ENCODE measurements around the gene KCNJ12.
"Not testable (repeated sequence)": the region's sequence is repeated elsewhere in the genome, so short reads cannot be mapped to it uniquely, and the experiment has no call there.

KCNJ12 gene

GRCh38 chr17:21452377-21453143 is 76.4 kb downstream of the KCNJ12 start:
- Histone ChIP-seq H3K36me3 (ENCODE audit: control insufficient read depth, insufficient read depth, low read length) (no peaks in the 10 kb centered on the region), H3K27me3 (ENCODE audit: control insufficient read depth, insufficient read depth, low read length) (peaks cover 4% of the 10 kb centered on the region; the same call in 1 of the 2 replicates), H3K9me3 (ENCODE audit: control insufficient read depth, insufficient read depth, low read length) (no peaks in the 10 kb centered on the region), H3K4me1 (ENCODE audit: control insufficient read depth, insufficient read depth, low read length) (peaks cover 4% of the 10 kb centered on the region), H3K4me3 (ENCODE audit: low read length) (peak overlapping the region; percentile 3; the same call in 1 of the 2 replicates), H3K27ac (ENCODE audit: low read length) (no peak overlapping the region)
- peak; percentile 41 for DNase-seq (ENCODE audit: low read depth, low spot score)
- WGBS (ENCODE audit: insufficient coverage, insufficient read length) = no CpG with 5 or more reads among the region's 49 CpGs

GRCh38 chr17:21453144-21453898 is 77.2 kb downstream of the KCNJ12 start:
- no peak overlapping the region for H3K27ac ChIP-seq (ENCODE audit: low read length)
- H3K9me3 ChIP-seq (ENCODE audit: control insufficient read depth, insufficient read depth, low read length) = no peaks in the 10 kb centered on the region
- H3K4me1 ChIP-seq (ENCODE audit: control insufficient read depth, insufficient read depth, low read length) = peaks cover 6% of the 10 kb centered on the region
- no peak for DNase-seq (ENCODE audit: low read depth, low spot score)
- no CpG with 5 or more reads among the region's 17 CpGs for WGBS (ENCODE audit: insufficient coverage, insufficient read length)
- H3K27me3 ChIP-seq (ENCODE audit: control insufficient read depth, insufficient read depth, low read length) = peaks cover 4% of the 10 kb centered on the region; the same call in 1 of the 2 replicates
- no peak overlapping the region for H3K4me3 ChIP-seq (ENCODE audit: low read length)
- no peaks in the 10 kb centered on the region for H3K36me3 ChIP-seq (ENCODE audit: control insufficient read depth, insufficient read depth, low read length)

- H3K4me1 ChIP-seq (ENCODE audit: control insufficient read depth, insufficient read depth, low read length); H3K36me3 ChIP-seq (ENCODE audit: control insufficient read depth, insufficient read depth, low read length); H3K27ac ChIP-seq (ENCODE audit: low read length); H3K27me3 ChIP-seq (ENCODE audit: control insufficient read depth, insufficient read depth, low read length); H3K4me3 ChIP-seq (ENCODE audit: low read length); H3K9me3 ChIP-seq (ENCODE audit: control insufficient read depth, insufficient read depth, low read length); DNase-seq (ENCODE audit: low read depth, low spot score): not testable (repeated sequence)
- WGBS (ENCODE audit: insufficient coverage, insufficient read length) = no CpG with 5 or more reads among the region's 5 CpGs
These were observed 77.8 kb downstream of the KCNJ12 start for GRCh38 chr17:21454006-21454405.

GRCh38 chr17:21454441-21454840 is 78.3 kb downstream of the KCNJ12 start:
- no peak for DNase-seq (ENCODE audit: low read depth, low spot score)
- WGBS (ENCODE audit: insufficient coverage, insufficient read length) = no CpG with 5 or more reads among the region's 4 CpGs
- H3K27ac ChIP-seq (ENCODE audit: low read length) = no peak overlapping the region

GRCh38 chr17:21455761-21456160 is 79.6 kb downstream of the KCNJ12 start:
- no peak overlapping the region for H3K4me3 ChIP-seq (ENCODE audit: low read length)
- peaks cover 4% of the 10 kb centered on the region; the same call in 1 of the 2 replicates for H3K27me3 ChIP-seq (ENCODE audit: control insufficient read depth, insufficient read depth, low read length)
- no peak for DNase-seq (ENCODE audit: low read depth, low spot score)
- no peaks in the 10 kb centered on the region for H3K9me3 ChIP-seq (ENCODE audit: control insufficient read depth, insufficient read depth, low read length)
- H3K36me3 ChIP-seq (ENCODE audit: control insufficient read depth, insufficient read depth, low read length) = no peaks in the 10 kb centered on the region
- WGBS (ENCODE audit: insufficient coverage, insufficient read length) = no CpG with 5 or more reads among the region's 6 CpGs
- no peak overlapping the region for H3K27ac ChIP-seq (ENCODE audit: low read length)
- H3K4me1 ChIP-seq (ENCODE audit: control insufficient read depth, insufficient read depth, low read length) = peaks cover 6% of the 10 kb centered on the region

More at GRCh38 chr17:21454441-21454840, 78.3 kb downstream of the KCNJ12 start:
- H3K27me3 ChIP-seq (ENCODE audit: control insufficient read depth, insufficient read depth, low read length) = peaks cover 4% of the 10 kb centered on the region; the same call in 1 of the 2 replicates
- no peak overlapping the region for H3K4me3 ChIP-seq (ENCODE audit: low read length)
- no peaks in the 10 kb centered on the region for H3K9me3 ChIP-seq (ENCODE audit: control insufficient read depth, insufficient read depth, low read length)
- H3K36me3 ChIP-seq (ENCODE audit: control insufficient read depth, insufficient read depth, low read length) = no peaks in the 10 kb centered on the region
- H3K4me1 ChIP-seq (ENCODE audit: control insufficient read depth, insufficient read depth, low read length) = peaks cover 6% of the 10 kb centered on the region

GRCh38 chr17:21456449-21456848 is 80.3 kb downstream of the KCNJ12 start:
- not testable (repeated sequence) for H3K27ac ChIP-seq (ENCODE audit: low read length); H3K9me3 ChIP-seq (ENCODE audit: control insufficient read depth, insufficient read depth, low read length); H3K27me3 ChIP-seq (ENCODE audit: control insufficient read depth, insufficient read depth, low read length); H3K4me1 ChIP-seq (ENCODE audit: control insufficient read depth, insufficient read depth, low read length); H3K36me3 ChIP-seq (ENCODE audit: control insufficient read depth, insufficient read depth, low read length); H3K4me3 ChIP-seq (ENCODE audit: low read length); DNase-seq (ENCODE audit: low read depth, low spot score)
- no CpG with 5 or more reads among the region's 5 CpGs for WGBS (ENCODE audit: insufficient coverage, insufficient read length)

- peak; percentile 64 for DNase-seq (ENCODE audit: low read depth, low spot score)
- H3K4me1 ChIP-seq (ENCODE audit: control insufficient read depth, insufficient read depth, low read length) = peaks cover 6% of the 10 kb centered on the region
- H3K4me3 ChIP-seq (ENCODE audit: low read length) = 0 out of 2 replicates have a peak overlapping the region, but pooled peaks have one; percentile 9
- WGBS (ENCODE audit: insufficient coverage, insufficient read length) = no CpG with 5 or more reads among the region's 36 CpGs
- no peaks in the 10 kb centered on the region for H3K36me3 ChIP-seq (ENCODE audit: control insufficient read depth, insufficient read depth, low read length)
- H3K9me3 ChIP-seq (ENCODE audit: control insufficient read depth, insufficient read depth, low read length) = no peaks in the 10 kb centered on the region
- H3K27ac ChIP-seq (ENCODE audit: low read length) = no peak overlapping the region
- peaks cover 4% of the 10 kb centered on the region; the same call in 1 of the 2 replicates for H3K27me3 ChIP-seq (ENCODE audit: control insufficient read depth, insufficient read depth, low read length)
These were observed 81.2 kb downstream of the KCNJ12 start for GRCh38 chr17:21457051-21458026.

GRCh38 chr17:21458054-21458453 is 81.9 kb downstream of the KCNJ12 start:
- H3K4me3 ChIP-seq (ENCODE audit: low read length) = no peak overlapping the region
- H3K27me3 ChIP-seq (ENCODE audit: control insufficient read depth, insufficient read depth, low read length) = no peaks in the 10 kb centered on the region; the same call in 1 of the 2 replicates
- WGBS (ENCODE audit: insufficient coverage, insufficient read length) = no CpG with 5 or more reads among the region's 7 CpGs
- no peaks in the 10 kb centered on the region for H3K36me3 ChIP-seq (ENCODE audit: control insufficient read depth, insufficient read depth, low read length)
- H3K9me3 ChIP-seq (ENCODE audit: control insufficient read depth, insufficient read depth, low read length) = no peaks in the 10 kb centered on the region
- peaks cover 6% of the 10 kb centered on the region for H3K4me1 ChIP-seq (ENCODE audit: control insufficient read depth, insufficient read depth, low read length)
- no peak overlapping the region for H3K27ac ChIP-seq (ENCODE audit: low read length)
- DNase-seq (ENCODE audit: low read depth, low spot score) = peak; percentile 5

GRCh38 chr17:21459536-21459935 is 83.4 kb downstream of the KCNJ12 start:
- Histone ChIP-seq H3K27ac (ENCODE audit: low read length) (no peak overlapping the region), H3K4me1 (ENCODE audit: control insufficient read depth, insufficient read depth, low read length) (peaks cover 8% of the 10 kb centered on the region), H3K36me3 (ENCODE audit: control insufficient read depth, insufficient read depth, low read length) (no peaks in the 10 kb centered on the region), H3K9me3 (ENCODE audit: control insufficient read depth, insufficient read depth, low read length) (no peaks in the 10 kb centered on the region), H3K27me3 (ENCODE audit: control insufficient read depth, insufficient read depth, low read length) (peaks cover 2% of the 10 kb centered on the region; the same call in 1 of the 2 replicates), H3K4me3 (ENCODE audit: low read length) (no peak overlapping the region)
- no peak for DNase-seq (ENCODE audit: low read depth, low spot score)
- WGBS (ENCODE audit: insufficient coverage, insufficient read length) = no CpG with 5 or more reads among the region's 8 CpGs

GRCh38 chr17:21460358-21460757 is 84.2 kb downstream of the KCNJ12 start:
- H3K27ac ChIP-seq (ENCODE audit: low read length) = no peak overlapping the region
- no peaks in the 10 kb centered on the region for H3K9me3 ChIP-seq (ENCODE audit: control insufficient read depth, insufficient read depth, low read length)
- no peaks in the 10 kb centered on the region for H3K36me3 ChIP-seq (ENCODE audit: control insufficient read depth, insufficient read depth, low read length)
- H3K27me3 ChIP-seq (ENCODE audit: control insufficient read depth, insufficient read depth, low read length) = peaks cover 2% of the 10 kb centered on the region; the same call in 1 of the 2 replicates
- peaks cover 8% of the 10 kb centered on the region for H3K4me1 ChIP-seq (ENCODE audit: control insufficient read depth, insufficient read depth, low read length)
- no CpG with 5 or more reads among the region's 6 CpGs for WGBS (ENCODE audit: insufficient coverage, insufficient read length)
- DNase-seq (ENCODE audit: low read depth, low spot score) = no peak
- H3K4me3 ChIP-seq (ENCODE audit: low read length) = no peak overlapping the region
